ENCODE measurements around the gene STK39. TPM values are rescaled to one million over a fixed set of nuclear protein-coding genes. Genes with fewer than 3 reads are reported as not detected.

STK39 gene
- total RNA-seq, 1 experiment from 2014 or later = 22.1 TPM

DNA sequence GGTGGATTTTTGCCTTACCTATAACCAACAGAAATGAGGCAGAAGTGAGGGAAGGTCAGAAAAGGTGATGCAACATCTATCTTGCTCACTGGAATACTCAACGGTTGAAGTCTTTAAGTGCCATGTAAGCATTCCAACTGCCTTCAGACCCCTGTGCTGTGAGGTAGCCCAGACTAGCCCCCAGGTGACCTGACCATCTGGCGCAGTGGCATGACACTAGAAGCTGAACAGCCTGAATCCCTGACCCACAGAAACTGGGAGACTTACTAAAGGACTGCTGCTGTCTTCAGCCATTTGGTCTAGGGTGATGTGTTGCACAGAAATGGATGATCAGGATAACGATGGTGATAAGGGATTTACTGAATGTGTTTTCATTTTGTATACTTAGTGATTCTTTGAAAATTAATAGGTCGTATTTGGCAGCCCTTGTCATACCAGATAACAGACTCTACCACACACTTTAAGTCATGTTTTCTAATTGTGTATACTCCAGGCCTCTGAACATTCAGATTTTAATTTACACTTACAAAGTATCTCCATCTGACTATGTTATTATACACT lies 161.5 kb downstream of the STK39 start:
- Histone ChIP-seq H2AFZ (ENCODE audit: low read length) (no peak overlapping the region), H2BK15ac (ENCODE audit: low read depth, low read length) (no peak overlapping the region), H3K23ac (ENCODE audit: insufficient read length, low read depth, low read length) (no peak overlapping the region), H2BK5ac (ENCODE audit: insufficient read length, low read length) (no peak overlapping the region), H3K9me3 (ENCODE audit: control insufficient read depth, low read depth, low read length) (no peaks in the 10 kb centered on the region), H3K56ac (ENCODE audit: insufficient read length, low read depth, low read length) (no peak overlapping the region), H2BK20ac (ENCODE audit: low read depth, low read length, poor library complexity, severe bottlenecking) (no peak overlapping the region), H3K79me1 (ENCODE audit: insufficient read depth, low read depth, low read length, poor library complexity, severe bottlenecking) (no peaks in the 10 kb centered on the region), H3K4me2 (ENCODE audit: insufficient read depth, insufficient read length, low read length) (no peak overlapping the region), H3K9ac (ENCODE audit: extremely low read depth, insufficient read length, low read length) (no peak overlapping the region), H4K8ac (replicated peaks; ENCODE audit: insufficient read length, low read depth, low read length) (no peak overlapping the region), H4K5ac (ENCODE audit: insufficient read length, low read depth, low read length) (no peak overlapping the region), H3T11ph (ENCODE audit: low read length) (no peak overlapping the region), H3K4ac (ENCODE audit: low read depth, low read length) (no peak overlapping the region), H4K91ac (ENCODE audit: insufficient read length, low read depth, low read length) (no peak overlapping the region), H3K79me2 (ENCODE audit: insufficient read depth, low read length) (no peaks in the 10 kb centered on the region), H2BK120ac (ENCODE audit: low read depth, low read length, poor library complexity, severe bottlenecking) (no peak overlapping the region), H3K23me2 (ENCODE audit: insufficient read length, low read depth, low read length, poor library complexity, severe bottlenecking) (no peaks in the 10 kb centered on the region), H3K14ac (ENCODE audit: insufficient read depth, low read length) (no peak overlapping the region), H2AK5ac (ENCODE audit: insufficient read length, low read length) (no peak overlapping the region), H4K20me1 (ENCODE audit: control insufficient read depth, insufficient read depth, insufficient read length) (no peaks in the 10 kb centered on the region), H3K4me1 (ENCODE audit: insufficient read depth, low read length) (no peaks in the 10 kb centered on the region), H3K27ac (ENCODE audit: insufficient read length, low read depth, low read length) (no peak overlapping the region), H3K18ac (ENCODE audit: insufficient read length, low read depth, low read length) (no peak overlapping the region), H3K27me3 (ENCODE audit: insufficient read depth, low read length) (no peaks in the 10 kb centered on the region), H2BK12ac (ENCODE audit: insufficient read length, low read depth, low read length) (no peak overlapping the region)
- H3K27ac Mint-ChIP-seq = peak overlapping the region in 1 of 3 experiments; percentile 42; a peak in 1 of 7 replicates
- no peak for DNase-seq
- TF ChIP-seq, protein P1, sequence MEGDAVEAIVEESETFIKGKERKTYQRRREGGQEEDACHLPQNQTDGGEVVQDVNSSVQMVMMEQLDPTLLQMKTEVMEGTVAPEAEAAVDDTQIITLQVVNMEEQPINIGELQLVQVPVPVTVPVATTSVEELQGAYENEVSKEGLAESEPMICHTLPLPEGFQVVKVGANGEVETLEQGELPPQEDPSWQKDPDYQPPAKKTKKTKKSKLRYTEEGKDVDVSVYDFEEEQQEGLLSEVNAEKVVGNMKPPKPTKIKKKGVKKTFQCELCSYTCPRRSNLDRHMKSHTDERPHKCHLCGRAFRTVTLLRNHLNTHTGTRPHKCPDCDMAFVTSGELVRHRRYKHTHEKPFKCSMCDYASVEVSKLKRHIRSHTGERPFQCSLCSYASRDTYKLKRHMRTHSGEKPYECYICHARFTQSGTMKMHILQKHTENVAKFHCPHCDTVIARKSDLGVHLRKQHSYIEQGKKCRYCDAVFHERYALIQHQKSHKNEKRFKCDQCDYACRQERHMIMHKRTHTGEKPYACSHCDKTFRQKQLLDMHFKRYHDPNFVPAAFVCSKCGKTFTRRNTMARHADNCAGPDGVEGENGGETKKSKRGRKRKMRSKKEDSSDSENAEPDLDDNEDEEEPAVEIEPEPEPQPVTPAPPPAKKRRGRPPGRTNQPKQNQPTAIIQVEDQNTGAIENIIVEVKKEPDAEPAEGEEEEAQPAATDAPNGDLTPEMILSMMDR (conservative IDR thresholded peaks at IDR 0.05) = no peak
- no CpG with 5 or more reads among the region's 4 CpGs for WGBS (ENCODE audit: extremely low coverage, insufficient read length, low lambda C conversion rate)
- peaks cover 10 to 13% of the 10 kb centered on the region in 2 experiments for H3K4me1 Mint-ChIP-seq
- H3K4me3 Mint-ChIP-seq = no peak overlapping the region
- H3K27me3 Mint-ChIP-seq (ENCODE audit: low read depth) = no peaks in the 10 kb centered on the region
- peaks cover 0 to 10% (median 2%) of the 10 kb centered on the region in 3 experiments; a peak in 5 of 7 replicates for H3K36me3 Mint-ChIP-seq (ENCODE audit: insufficient read depth in 1 of 3, low read depth in 3 of 3)
- H3K9me3 Mint-ChIP-seq = 0 out of 5 replicates have a peak, but pooled peaks cover 0 to 3% of the 10 kb centered on the region in 2 experiments
